Measurements from ENCODE around the gene ARHGEF9.

ARHGEF9 gene

DNA sequence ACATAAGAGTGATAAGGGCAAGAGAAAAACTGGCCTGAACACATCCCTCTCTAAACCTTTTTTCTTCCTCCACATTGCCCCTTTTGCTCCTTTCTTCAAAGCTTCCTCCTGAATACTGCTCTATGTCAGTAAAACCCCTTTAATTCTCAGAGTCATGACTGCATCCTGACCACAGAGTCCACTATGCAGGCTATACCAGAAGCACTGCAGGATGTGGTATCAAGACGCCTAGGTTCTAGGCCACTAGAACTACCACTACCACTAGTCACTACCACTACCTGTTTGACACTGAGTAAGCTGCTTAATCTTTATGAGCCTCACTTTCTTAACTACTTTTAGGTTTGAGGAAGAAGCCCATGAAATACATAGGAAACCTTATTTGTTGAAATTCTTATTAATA, 38.7 kb downstream of the ARHGEF9 start:
- DNase-seq (ENCODE audit: low read depth), result no peak

DNA sequence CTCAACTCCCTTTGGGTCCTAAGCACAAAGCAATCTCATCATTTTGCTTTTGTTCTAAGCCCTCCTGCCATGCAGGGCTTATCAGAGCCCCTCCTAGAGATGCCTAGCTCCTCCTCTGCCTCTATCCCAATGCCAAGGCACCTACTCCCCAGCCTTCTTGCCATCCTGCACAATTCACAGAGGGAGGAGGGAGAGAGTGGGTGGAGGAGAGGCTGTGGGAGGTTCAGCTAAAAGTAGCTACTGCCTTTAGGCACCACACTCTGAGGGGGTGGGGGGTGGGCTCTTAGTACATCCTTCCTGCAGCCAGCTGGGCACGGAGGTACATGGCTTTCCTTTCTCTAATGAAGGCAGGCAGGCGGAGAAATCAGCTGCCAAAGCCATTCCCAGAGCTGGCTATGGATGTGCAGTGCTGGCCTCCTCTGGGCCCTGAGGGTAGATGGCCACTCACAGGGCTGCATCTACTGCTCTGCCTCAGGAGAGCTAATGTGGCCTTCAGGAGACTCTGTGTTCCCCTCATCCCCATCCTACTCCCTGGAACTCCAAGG, 40.1 kb downstream of the ARHGEF9 start:
- no peak for DNase-seq (ENCODE audit: low read depth)

DNA sequence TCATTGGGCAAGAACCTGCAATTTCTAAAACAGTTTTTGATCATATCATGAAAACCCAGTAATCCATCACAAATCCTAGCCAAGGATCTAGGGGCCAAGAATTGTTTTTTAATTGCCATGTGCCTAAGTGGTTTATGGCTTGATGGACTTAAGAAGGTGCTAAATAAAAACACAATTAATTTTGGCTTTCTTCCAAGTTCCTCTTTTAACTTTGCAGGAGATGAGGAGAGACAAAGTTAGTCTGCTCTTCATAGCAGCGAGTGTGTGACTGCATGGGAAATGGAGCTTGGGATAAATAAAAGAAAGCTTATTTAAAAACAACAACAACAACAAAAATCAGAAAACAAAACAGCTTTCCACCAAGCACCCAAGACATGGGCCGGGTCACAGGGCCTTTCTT, 41.4 kb downstream of the ARHGEF9 start:
- DNase-seq (ENCODE audit: low read depth), result no peak

GRCh38 chrX:63740382-63740781, 44.6 kb downstream of the ARHGEF9 start:
- DNase-seq (ENCODE audit: low read depth), result no peak

DNA sequence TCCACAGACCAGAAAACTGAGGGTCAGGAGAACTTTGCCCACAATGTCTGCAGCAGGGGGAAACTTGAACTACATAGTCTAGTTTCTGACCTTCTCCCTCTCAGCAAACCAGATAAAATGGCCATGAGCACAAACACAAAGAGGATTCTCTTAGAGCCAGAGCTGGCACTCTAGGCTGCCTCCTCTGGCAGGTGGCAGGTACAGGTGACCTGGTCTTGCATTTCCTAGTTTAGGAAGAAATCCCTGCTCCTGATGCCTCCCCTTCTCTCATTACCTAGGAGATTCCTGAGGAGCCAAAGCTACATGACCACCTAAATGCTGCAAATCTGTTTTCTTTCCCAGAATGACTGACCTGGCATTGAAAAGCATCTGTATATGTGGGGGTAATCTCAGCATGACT, 45.1 kb downstream of the ARHGEF9 start:
- DNase-seq (ENCODE audit: low read depth), result no peak

GRCh38 chrX:63738696-63739095, 46.3 kb downstream of the ARHGEF9 start:
- DNase-seq (ENCODE audit: low read depth), result no peak

DNA sequence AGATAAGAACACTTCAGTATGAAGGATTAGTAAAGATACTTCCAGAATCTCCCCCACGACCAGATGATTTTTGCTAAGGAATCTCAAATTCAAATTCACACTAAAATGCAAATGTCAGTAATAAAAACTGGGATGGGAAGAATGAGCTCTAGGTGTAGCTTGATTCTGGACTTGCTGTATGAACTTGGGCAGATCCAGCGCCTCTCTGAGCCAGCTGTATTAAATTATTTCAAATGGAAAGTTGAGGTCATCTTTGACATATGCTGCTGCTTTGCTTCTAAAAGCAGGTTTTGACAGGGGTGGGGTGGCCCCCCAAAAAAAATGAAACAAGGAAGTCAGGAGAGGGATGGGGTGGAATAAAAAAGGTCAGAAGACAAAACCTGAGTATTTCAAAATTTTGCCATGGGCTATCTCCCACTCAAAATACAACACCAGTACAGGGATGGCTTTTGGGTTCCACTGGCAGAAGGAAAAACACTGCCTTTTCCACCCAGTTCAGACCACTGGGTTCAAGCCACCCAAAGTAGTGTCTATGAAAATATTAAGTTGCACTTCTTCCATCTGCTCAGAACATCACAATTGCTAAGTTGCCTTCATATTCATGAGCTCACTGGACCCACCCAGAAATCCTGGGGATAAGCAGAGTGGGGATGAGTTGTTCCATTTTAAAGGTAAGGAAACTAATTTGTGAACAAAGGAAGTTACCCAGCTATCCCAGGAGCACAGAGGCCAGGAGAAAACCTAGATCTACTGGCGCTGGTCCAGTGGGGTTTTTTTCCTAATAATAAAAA, 47.7 kb downstream of the ARHGEF9 start:
- no peak for DNase-seq (ENCODE audit: low read depth)

- DNase-seq (ENCODE audit: low read depth), result no peak
Measured at GRCh38 chrX:63735882-63736281, 49.1 kb downstream of the ARHGEF9 start.

DNA sequence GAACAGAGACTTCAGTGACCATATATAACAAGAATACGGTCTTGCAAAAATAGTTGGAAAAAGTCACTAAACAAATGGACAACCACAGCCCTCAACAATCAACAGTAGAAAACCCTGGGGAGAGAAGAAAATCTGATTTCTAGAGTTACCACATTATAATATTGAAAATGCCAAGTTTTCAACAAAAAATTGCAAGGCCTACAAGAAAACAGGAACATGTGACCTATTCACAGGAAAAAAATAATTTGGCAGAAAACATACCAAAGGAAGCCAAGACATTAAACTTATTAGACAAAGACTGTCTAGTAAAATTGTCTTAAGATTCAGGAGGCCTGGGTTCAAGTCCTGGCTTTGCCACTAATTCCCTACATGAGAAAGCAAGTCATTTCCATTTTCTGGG, 64.7 kb downstream of the ARHGEF9 start:
- DNase-seq (ENCODE audit: low read depth), result no peak

GRCh38 chrX:63719633-63720032, 65.4 kb downstream of the ARHGEF9 start:
- DNase-seq (ENCODE audit: low read depth), result no peak

GRCh38 chrX:63718010-63718694, 66.9 kb downstream of the ARHGEF9 start:
- DNase-seq (ENCODE audit: low read depth), result no peak

DNA sequence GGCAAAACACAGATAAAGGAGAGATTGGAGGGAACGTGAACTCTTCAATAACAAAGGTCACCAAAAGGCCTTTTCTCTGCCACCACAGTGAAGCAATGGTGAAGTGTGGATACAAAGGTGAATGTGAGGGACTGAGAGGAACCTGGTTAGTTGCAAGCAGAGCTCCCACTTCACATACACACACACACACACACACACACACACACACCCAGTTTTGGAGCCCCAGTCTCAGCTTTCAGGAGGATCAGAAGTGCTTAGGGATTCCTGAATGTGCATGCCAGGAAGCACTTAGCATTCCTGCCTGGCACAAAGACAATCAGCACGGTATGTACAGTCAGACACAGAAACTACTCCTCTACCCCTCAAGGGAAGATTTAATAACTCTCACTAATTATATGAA, 71.5 kb downstream of the ARHGEF9 start:
- DNase-seq (ENCODE audit: low read depth), result no peak

GRCh38 chrX:63708801-63709200, 76.2 kb downstream of the ARHGEF9 start:
- no peak for DNase-seq (ENCODE audit: low read depth)

GRCh38 chrX:63702556-63702955, 82.5 kb downstream of the ARHGEF9 start:
- DNase-seq (ENCODE audit: low read depth), result no peak

DNA sequence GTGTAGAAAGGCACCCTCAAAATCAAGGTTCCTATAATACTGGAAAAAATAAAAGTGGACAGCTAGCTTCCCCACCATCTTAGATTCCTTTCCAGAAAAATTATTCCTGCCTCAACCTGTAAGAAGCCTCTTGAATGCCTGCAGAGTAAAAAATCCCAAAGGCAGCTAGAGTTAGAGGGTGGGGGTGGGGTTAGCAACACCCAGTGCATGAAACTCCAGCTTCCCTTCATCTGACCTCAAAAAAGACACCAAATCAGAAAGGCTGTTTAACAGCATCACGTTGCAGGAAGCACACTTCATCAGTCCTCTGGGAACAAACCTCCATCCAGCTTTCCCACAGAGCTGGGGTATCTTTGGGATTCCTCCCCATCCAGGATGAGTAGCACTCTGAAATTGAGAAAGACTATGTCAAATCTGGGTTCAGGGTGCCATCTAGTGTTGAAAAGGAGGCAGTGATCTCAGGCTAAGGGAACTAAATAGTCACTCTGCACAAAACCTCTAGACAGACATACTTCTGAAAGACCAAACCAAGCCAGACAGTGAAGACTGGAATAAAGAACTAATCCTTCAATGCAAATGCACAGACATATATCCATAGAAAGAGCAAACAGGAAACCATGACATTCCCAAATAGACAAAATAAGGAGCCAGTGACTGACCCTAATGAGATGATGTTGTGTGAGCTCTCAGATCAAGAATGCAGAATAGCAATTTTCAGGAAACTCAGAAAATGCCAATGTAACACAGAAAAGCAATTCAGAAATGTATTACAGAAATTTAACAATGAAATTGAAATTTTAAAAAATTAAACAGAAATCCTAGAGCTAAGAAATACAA, 97.9 kb downstream of the ARHGEF9 start:
- no peak for DNase-seq (ENCODE audit: low read depth)

- DNase-seq (ENCODE audit: low read depth), result no peak
Measured at GRCh38 chrX:63680423-63680822, 104.6 kb downstream of the ARHGEF9 start.

DNA sequence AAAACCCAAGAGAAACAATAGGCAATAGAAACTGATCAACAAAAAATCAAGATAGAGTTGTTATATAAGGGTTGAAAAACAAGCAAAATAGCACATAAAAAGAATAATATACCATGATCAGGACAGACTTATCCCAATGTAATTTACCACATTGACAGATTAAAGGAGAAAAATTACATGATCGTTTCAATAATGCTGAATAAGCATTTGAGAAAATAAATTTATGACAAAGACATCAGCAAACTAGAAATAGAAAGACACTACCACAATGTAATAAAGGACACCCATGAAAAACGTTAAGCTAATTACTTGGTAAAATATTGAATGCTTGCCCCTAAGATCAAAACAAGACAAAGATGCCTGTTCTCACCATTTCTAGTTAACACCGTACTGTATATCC, 105.6 kb downstream of the ARHGEF9 start:
- no peak for DNase-seq (ENCODE audit: low read depth)

- DNase-seq (ENCODE audit: low read depth), result no peak
Measured at GRCh38 chrX:63675716-63676115, 109.3 kb downstream of the ARHGEF9 start.

- DNase-seq (ENCODE audit: low read depth), result no peak
Measured at GRCh38 chrX:63673896-63674295, 111.1 kb downstream of the ARHGEF9 start.

GRCh38 chrX:63664741-63665140, 120.3 kb downstream of the ARHGEF9 start:
- no peak for DNase-seq (ENCODE audit: low read depth)

DNA sequence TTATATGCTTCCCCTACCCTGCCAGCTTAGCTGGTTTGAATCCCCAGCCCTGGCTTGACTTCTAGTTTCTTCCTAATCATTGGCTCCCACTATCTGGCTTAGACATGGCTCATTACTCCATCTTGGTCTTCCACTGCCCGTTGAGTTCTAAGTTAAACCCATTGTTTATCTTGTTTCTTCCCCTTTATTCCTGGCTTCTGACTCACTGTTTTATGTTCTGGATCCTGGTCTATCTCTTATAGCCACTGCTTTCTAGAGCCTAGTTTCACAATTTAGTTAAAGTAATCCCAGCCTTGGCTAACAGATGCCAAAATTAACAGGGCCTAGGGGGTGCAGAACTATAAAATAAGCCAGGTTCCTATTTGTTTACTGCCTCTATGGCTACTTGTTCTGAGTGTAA, 120.9 kb downstream of the ARHGEF9 start:
- no peak for DNase-seq (ENCODE audit: low read depth)

- no peak for DNase-seq (ENCODE audit: low read depth)
Measured at GRCh38 chrX:63661676-63662075, 123.3 kb downstream of the ARHGEF9 start.

DNA sequence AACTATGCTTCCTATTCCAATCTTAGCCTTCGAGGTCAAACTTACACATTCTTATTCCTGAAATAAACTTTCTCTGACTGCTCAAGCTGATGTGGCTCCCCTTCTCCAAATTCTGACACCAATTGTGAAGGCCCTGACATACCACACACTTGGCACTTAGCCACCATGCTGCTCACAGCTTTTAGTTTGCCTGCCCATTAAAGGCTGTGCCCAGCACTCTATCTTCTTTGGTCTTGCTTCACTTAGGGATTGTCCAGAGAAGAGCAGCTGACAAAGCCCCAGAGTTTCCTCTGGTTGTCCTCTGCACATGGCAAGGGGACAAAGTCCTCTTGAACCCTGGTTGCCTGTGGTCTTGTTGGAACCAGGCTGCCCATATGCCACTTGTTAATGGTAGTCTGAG, 126.1 kb downstream of the ARHGEF9 start:
- no peak for DNase-seq (ENCODE audit: low read depth)
